ENCODE measurements around the gene RAN. TPM values are rescaled to one million over a fixed set of nuclear protein-coding genes. Genes with fewer than 3 reads are reported as not detected.
A peak's percentile ranks its signal among the peaks of the same experiment; 100 is the strongest.

RAN gene
- total and polyA plus RNA-seq, 9 of the 15 experiments (the other 6 are each of a cell fraction or from before 2014, with no cell fraction given), result 1,687 to 3,820 (median 2,300) TPM

DNA sequence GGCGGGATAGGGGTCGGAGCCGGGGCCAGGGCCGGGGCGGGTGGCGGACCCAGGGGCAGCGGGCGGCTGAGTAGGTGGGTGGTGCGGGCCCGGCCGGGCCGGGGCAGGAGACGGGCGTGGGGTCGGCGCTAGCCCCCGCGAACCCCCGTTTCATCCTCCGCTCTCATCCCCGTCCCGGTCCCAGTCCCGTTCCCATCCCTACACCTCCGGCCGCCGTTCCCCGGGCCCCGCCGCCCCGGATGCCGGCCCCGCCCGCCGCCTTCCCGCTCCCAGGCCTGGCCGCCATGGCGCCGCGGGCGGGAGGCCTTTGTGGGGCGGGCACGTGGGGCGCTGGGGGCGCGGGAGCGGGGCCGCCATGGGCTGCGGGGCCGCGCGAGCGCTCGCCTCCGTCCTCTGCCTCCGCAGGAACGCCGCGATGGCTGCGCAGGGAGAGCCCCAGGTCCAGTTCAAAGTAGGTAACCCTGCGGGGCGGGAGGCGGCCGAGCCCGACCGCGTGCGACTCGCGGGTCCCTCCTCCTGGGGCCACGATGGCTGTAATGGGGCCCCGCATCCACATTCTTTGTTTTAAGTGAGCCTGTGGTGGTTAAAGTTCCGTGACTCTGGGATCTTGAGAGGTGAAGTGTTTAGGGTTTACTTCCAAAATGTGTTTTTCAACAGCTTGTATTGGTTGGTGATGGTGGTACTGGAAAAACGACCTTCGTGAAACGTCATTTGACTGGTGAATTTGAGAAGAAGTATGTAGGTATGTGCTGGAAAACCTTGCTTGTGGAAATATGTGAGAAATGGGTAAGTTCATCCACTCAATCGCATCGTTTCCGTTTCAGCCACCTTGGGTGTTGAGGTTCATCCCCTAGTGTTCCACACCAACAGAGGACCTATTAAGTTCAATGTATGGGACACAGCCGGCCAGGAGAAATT is 572 bp downstream of the RAN start (continued):
- TF ChIP-seq, protein P1, sequence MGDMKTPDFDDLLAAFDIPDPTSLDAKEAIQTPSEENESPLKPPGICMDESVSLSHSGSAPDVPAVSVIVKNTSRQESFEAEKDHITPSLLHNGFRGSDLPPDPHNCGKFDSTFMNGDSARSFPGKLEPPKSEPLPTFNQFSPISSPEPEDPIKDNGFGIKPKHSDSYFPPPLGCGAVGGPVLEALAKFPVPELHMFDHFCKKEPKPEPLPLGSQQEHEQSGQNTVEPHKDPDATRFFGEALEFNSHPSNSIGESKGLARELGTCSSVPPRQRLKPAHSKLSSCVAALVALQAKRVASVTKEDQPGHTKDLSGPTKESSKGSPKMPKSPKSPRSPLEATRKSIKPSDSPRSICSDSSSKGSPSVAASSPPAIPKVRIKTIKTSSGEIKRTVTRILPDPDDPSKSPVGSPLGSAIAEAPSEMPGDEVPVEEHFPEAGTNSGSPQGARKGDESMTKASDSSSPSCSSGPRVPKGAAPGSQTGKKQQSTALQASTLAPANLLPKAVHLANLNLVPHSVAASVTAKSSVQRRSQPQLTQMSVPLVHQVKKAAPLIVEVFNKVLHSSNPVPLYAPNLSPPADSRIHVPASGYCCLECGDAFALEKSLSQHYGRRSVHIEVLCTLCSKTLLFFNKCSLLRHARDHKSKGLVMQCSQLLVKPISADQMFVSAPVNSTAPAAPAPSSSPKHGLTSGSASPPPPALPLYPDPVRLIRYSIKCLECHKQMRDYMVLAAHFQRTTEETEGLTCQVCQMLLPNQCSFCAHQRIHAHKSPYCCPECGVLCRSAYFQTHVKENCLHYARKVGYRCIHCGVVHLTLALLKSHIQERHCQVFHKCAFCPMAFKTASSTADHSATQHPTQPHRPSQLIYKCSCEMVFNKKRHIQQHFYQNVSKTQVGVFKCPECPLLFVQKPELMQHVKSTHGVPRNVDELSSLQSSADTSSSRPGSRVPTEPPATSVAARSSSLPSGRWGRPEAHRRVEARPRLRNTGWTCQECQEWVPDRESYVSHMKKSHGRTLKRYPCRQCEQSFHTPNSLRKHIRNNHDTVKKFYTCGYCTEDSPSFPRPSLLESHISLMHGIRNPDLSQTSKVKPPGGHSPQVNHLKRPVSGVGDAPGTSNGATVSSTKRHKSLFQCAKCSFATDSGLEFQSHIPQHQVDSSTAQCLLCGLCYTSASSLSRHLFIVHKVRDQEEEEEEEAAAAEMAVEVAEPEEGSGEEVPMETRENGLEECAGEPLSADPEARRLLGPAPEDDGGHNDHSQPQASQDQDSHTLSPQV (IDR thresholded peaks at IDR 0.05), result peak; percentile 64; the same call in 1 of the 2 replicates
- no peak for TF ChIP-seq ZNF133 (CRISPR knock-in tag; IDR thresholded peaks at IDR 0.05)
- TF ChIP-seq CBFA2T3 (IDR thresholded peaks at IDR 0.05), result no peak
- no peak for TF ChIP-seq PURB (CRISPR knock-in tag; IDR thresholded peaks at IDR 0.05; ENCODE audit: low read depth)
- TF ChIP-seq, protein P2, sequence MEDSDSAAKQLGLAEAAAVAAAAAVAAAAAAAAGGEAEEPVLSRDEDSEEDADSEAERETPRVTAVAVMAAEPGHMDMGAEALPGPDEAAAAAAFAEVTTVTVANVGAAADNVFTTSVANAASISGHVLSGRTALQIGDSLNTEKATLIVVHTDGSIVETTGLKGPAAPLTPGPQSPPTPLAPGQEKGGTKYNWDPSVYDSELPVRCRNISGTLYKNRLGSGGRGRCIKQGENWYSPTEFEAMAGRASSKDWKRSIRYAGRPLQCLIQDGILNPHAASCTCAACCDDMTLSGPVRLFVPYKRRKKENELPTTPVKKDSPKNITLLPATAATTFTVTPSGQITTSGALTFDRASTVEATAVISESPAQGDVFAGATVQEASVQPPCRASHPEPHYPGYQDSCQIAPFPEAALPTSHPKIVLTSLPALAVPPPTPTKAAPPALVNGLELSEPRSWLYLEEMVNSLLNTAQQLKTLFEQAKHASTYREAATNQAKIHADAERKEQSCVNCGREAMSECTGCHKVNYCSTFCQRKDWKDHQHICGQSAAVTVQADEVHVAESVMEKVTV (CRISPR knock-in tag; IDR thresholded peaks at IDR 0.05), result no peak
- no peak for TF ChIP-seq PHF8 (IDR thresholded peaks at IDR 0.05; ENCODE audit: borderline replicate concordance, low read length)
- no peak for TF ChIP-seq C11orf30 (IDR thresholded peaks at IDR 0.05; ENCODE audit: low read depth)
- TF ChIP-seq SUPT5H (IDR thresholded peaks at IDR 0.05), result peak; percentile 51
- peak; percentile 39; the same call in 1 of the 2 replicates for TF ChIP-seq ELF2 (CRISPR knock-in tag; IDR thresholded peaks at IDR 0.05)
- TF ChIP-seq, protein P3, sequence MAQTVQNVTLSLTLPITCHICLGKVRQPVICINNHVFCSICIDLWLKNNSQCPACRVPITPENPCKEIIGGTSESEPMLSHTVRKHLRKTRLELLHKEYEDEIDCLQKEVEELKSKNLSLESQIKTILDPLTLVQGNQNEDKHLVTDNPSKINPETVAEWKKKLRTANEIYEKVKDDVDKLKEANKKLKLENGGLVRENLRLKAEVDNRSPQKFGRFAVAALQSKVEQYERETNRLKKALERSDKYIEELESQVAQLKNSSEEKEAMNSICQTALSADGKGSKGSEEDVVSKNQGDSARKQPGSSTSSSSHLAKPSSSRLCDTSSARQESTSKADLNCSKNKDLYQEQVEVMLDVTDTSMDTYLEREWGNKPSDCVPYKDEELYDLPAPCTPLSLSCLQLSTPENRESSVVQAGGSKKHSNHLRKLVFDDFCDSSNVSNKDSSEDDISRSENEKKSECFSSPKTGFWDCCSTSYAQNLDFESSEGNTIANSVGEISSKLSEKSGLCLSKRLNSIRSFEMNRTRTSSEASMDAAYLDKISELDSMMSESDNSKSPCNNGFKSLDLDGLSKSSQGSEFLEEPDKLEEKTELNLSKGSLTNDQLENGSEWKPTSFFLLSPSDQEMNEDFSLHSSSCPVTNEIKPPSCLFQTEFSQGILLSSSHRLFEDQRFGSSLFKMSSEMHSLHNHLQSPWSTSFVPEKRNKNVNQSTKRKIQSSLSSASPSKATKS (CRISPR knock-in tag; IDR thresholded peaks at IDR 0.05), result no peak
- TF ChIP-seq, protein P4, sequence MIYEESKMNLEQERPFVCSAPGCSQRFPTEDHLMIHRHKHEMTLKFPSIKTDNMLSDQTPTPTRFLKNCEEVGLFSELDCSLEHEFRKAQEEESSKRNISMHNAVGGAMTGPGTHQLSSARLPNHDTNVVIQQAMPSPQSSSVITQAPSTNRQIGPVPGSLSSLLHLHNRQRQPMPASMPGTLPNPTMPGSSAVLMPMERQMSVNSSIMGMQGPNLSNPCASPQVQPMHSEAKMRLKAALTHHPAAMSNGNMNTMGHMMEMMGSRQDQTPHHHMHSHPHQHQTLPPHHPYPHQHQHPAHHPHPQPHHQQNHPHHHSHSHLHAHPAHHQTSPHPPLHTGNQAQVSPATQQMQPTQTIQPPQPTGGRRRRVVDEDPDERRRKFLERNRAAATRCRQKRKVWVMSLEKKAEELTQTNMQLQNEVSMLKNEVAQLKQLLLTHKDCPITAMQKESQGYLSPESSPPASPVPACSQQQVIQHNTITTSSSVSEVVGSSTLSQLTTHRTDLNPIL (CRISPR knock-in tag; IDR thresholded peaks at IDR 0.05), result no peak
- no peak for TF ChIP-seq NBN (IDR thresholded peaks at IDR 0.05; ENCODE audit: low read depth)
- TF ChIP-seq, protein P5, sequence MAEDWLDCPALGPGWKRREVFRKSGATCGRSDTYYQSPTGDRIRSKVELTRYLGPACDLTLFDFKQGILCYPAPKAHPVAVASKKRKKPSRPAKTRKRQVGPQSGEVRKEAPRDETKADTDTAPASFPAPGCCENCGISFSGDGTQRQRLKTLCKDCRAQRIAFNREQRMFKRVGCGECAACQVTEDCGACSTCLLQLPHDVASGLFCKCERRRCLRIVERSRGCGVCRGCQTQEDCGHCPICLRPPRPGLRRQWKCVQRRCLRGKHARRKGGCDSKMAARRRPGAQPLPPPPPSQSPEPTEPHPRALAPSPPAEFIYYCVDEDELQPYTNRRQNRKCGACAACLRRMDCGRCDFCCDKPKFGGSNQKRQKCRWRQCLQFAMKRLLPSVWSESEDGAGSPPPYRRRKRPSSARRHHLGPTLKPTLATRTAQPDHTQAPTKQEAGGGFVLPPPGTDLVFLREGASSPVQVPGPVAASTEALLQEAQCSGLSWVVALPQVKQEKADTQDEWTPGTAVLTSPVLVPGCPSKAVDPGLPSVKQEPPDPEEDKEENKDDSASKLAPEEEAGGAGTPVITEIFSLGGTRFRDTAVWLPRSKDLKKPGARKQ (CRISPR knock-in tag; IDR thresholded peaks at IDR 0.05), result no peak
- no peak for TF ChIP-seq LARP7 (IDR thresholded peaks at IDR 0.05)
- TF ChIP-seq COPS2 (conservative IDR thresholded peaks at IDR 0.05), result no peak
- TF ChIP-seq RFX7 (CRISPR knock-in tag; IDR thresholded peaks at IDR 0.05), result no peak

Measured in K562 (cell line).